Erythroblast (primary cell): ENCODE measurements around the gene PMPCA.

Experiments used
- GATA1 ChIP-seq: IDR thresholded peaks from 2 replicates; pipeline ENCODE4 v1.6.1; 2011; ENCODE audit warnings: low read depth, mild to moderate bottlenecking, control low read depth, low read length, moderate library complexity
- POLR2A ChIP-seq: IDR thresholded peaks from 2 replicates; pipeline ENCODE4 v1.6.1; 2011; ENCODE audit warnings: mild to moderate bottlenecking, low read length

GRCh38 chr9:136361754-136362449 is 48.6 kb upstream of the PMPCA start:
- TF ChIP-seq POLR2A, result no peak
- TF ChIP-seq GATA1, result no peak
